ENCODE results near the gene NT5M. TPM values are rescaled to one million over a fixed set of nuclear protein-coding genes. Genes with fewer than 3 reads are reported as not detected.
A peak's percentile ranks its signal among the peaks of the same experiment; 100 is the strongest.

The NT5M gene
- total RNA-seq, 1 donor = 0.36 TPM

GRCh38 chr17:17387017-17387497 lies 83.9 kb downstream of the NT5M start:
- no peaks in the 10 kb centered on the region for H3K79me2 ChIP-seq (ENCODE audit: insufficient read depth, low read length)
- no peaks in the 10 kb centered on the region for H3K9me3 ChIP-seq (ENCODE audit: low read depth, low read length)
- no peaks in the 10 kb centered on the region for H3K36me3 ChIP-seq (ENCODE audit: insufficient read depth, low read length)
- no peak overlapping the region for H2AFZ ChIP-seq (ENCODE audit: low read length)
- H3K27ac ChIP-seq (ENCODE audit: low read depth, low read length) = no peak overlapping the region
- H3K4me2 ChIP-seq (ENCODE audit: insufficient read depth, low read length) = no peak overlapping the region
- peaks cover 4% of the 10 kb centered on the region for H3K4me1 ChIP-seq (ENCODE audit: insufficient read depth, low read length)
- peak; percentile 17 for DNase-seq (ENCODE audit: insufficient read length, low spot score, missing footprints)
- H4K20me1 ChIP-seq (ENCODE audit: insufficient read depth, low read length) = no peaks in the 10 kb centered on the region
- no peak overlapping the region for H3K4me3 ChIP-seq (ENCODE audit: insufficient read depth, low read length)
- H3K27me3 ChIP-seq (ENCODE audit: insufficient read depth, low read length) = peaks cover 10% of the 10 kb centered on the region
- TF ChIP-seq CTCF (IDR thresholded peaks at IDR 0.05; ENCODE audit: extremely low read depth, low read depth, low read length) = no peak

GRCh38 chr17:17387498-17388362 lies 84.6 kb downstream of the NT5M start:
- no peaks in the 10 kb centered on the region for H3K36me3 ChIP-seq (ENCODE audit: insufficient read depth, low read length)
- H3K4me3 ChIP-seq (ENCODE audit: insufficient read depth, low read length) = no peak overlapping the region
- H3K27me3 ChIP-seq (ENCODE audit: insufficient read depth, low read length) = peaks cover 3% of the 10 kb centered on the region
- no peak overlapping the region for H3K27ac ChIP-seq (ENCODE audit: low read depth, low read length)
- H3K9me3 ChIP-seq (ENCODE audit: low read depth, low read length) = no peaks in the 10 kb centered on the region
- H4K20me1 ChIP-seq (ENCODE audit: insufficient read depth, low read length) = no peaks in the 10 kb centered on the region
- peaks cover 4% of the 10 kb centered on the region for H3K4me1 ChIP-seq (ENCODE audit: insufficient read depth, low read length)
- no peak overlapping the region for H2AFZ ChIP-seq (ENCODE audit: low read length)
- TF ChIP-seq CTCF (IDR thresholded peaks at IDR 0.05; ENCODE audit: extremely low read depth, low read depth, low read length) = no peak
- H3K4me2 ChIP-seq (ENCODE audit: insufficient read depth, low read length) = no peak overlapping the region
- H3K79me2 ChIP-seq (ENCODE audit: insufficient read depth, low read length) = no peaks in the 10 kb centered on the region
- DNase-seq (ENCODE audit: insufficient read length, low spot score, missing footprints) = peak; percentile 56

GRCh38 chr17:17388657-17389496 lies 85.7 kb downstream of the NT5M start:
- no peaks in the 10 kb centered on the region for H3K79me2 ChIP-seq (ENCODE audit: insufficient read depth, low read length)
- H3K27ac ChIP-seq (ENCODE audit: low read depth, low read length) = no peak overlapping the region
- no peak overlapping the region for H3K4me3 ChIP-seq (ENCODE audit: insufficient read depth, low read length)
- H4K20me1 ChIP-seq (ENCODE audit: insufficient read depth, low read length) = no peaks in the 10 kb centered on the region
- no peak for TF ChIP-seq CTCF (IDR thresholded peaks at IDR 0.05; ENCODE audit: extremely low read depth, low read depth, low read length)
- no peaks in the 10 kb centered on the region for H3K27me3 ChIP-seq (ENCODE audit: insufficient read depth, low read length)
- no peaks in the 10 kb centered on the region for H3K36me3 ChIP-seq (ENCODE audit: insufficient read depth, low read length)
- no peaks in the 10 kb centered on the region for H3K9me3 ChIP-seq (ENCODE audit: low read depth, low read length)
- peaks cover 4% of the 10 kb centered on the region for H3K4me1 ChIP-seq (ENCODE audit: insufficient read depth, low read length)
- DNase-seq (ENCODE audit: insufficient read length, low spot score, missing footprints) = peak; percentile 91
- H2AFZ ChIP-seq (ENCODE audit: low read length) = no peak overlapping the region
- no peak overlapping the region for H3K4me2 ChIP-seq (ENCODE audit: insufficient read depth, low read length)
